Sigmoid colon (tissue), 7 donors: ENCODE results near the gene KCNAB1. TPM values are rescaled to one million over a fixed set of nuclear protein-coding genes. Genes with fewer than 3 reads are reported as not detected.

ENCODE experiments used
- DNase-seq: peaks from one replicate; pipeline ENCODE4 v3.0.0-alpha.2; 2019
- H3K27ac ChIP-seq, 4 donors: fragments of 200-600 bp; sonication (generic); one replicate each; pipeline ENCODE4 v1.5.1; 2016 to 2019; ENCODE audit warnings: mild to moderate bottlenecking in 1 of 4
- H3K27me3 ChIP-seq, 3 donors: fragments of 200-600 bp; sonication (generic); one replicate each; pipeline ENCODE4 v1.5.1; 2019; ENCODE audit warnings: mild to moderate bottlenecking in 1 of 3
- H3K36me3 ChIP-seq, 4 donors: fragments of 200-600 bp; sonication (generic); one replicate each; pipeline ENCODE4 v1.5.1; 2016 to 2019
- H3K4me1 ChIP-seq, 4 donors: fragments of 200-600 bp; sonication (generic); one replicate each; pipeline ENCODE4 v1.5.1; 2017 to 2019
- H3K4me3 ChIP-seq, 4 donors: fragments of 200-600 bp; sonication (generic); one replicate each; pipeline ENCODE4 v1.5.1; 2017 to 2019; ENCODE audit warnings: mild to moderate bottlenecking in 2 of 4, moderate library complexity in 1 of 4
- H3K9me3 ChIP-seq, 4 donors: fragments of 200-600 bp in 3 of 4; sonication (generic) in 3 of 4; one replicate each; pipeline versions ENCODE4 v1.5.1 to v1.6.1; 2013 to 2019
- EP300 ChIP-seq, 4 donors: sonication (generic); formaldehyde crosslinking; IDR thresholded peaks; one replicate each; pipeline ENCODE4 v1.6.1; 2017; ENCODE audit warnings: antibody characterized with exemption in 4 of 4
- POLR2A ChIP-seq, 2 donors: fragments of 450-650 bp; IDR thresholded peaks; one replicate each; pipeline ENCODE4 v1.6.1; 2016; ENCODE audit warnings: antibody characterized with exemption in 2 of 2, mild to moderate bottlenecking in 2 of 2, moderate library complexity in 2 of 2
- POLR2AphosphoS5 ChIP-seq, 4 donors: sonication (generic); formaldehyde crosslinking; IDR thresholded peaks; one replicate each; pipeline ENCODE4 v1.6.1; 2017; ENCODE audit warnings: antibody characterized with exemption in 4 of 4
- WGBS, 2 donors: extraction: QIAGEN DNeasy Blood & Tissue Kit; methylation state at CpG; one replicate each; pipeline ENCODE4 v1.1.7; 2013; 5-methylcytosine and 5-hydroxymethylcytosine counted together
- intact Hi-C: fragments of 100-400 bp; cut with DNase I; formaldehyde crosslinking; loops from one replicate; pipeline ENCODE4 v1.15.1; 2023
- polyA plus RNA-seq, 3 donors: library from polyadenylated mRNA; stranded (reverse); fragments of 200-250 nt; gene quantifications; one replicate each; pipeline ENCODE4 v1.2.3, GENCODE V29; 2013
- total RNA-seq, 4 donors: library from RNA; depleted of rRNA; stranded (reverse); fragments of >200 nt; gene quantifications; one replicate each; pipeline ENCODE4 v1.1.0, GENCODE V29; 2016
- TF ChIP-seq, protein P1 (sequence below), 4 experiments: fragments of 450-650 bp in 3 of 4; fragments of 200-600 bp in 1 of 4; IDR thresholded peaks; one replicate each; pipeline ENCODE4 v1.5.1; 2016 to 2019; ENCODE audit warnings: antibody characterized with exemption in 4 of 4, mild to moderate bottlenecking in 3 of 4, moderate library complexity in 2 of 4
- donor health status: healthy with polysubstance abuse.
- donor health status: Bipolar disorder and iron deficiency.
- donor health status: healthy.

KCNAB1 gene
- total and polyA plus RNA-seq, 7 donors: 1.2 to 5.0 (median 4.3) TPM; not detected in 2

DNA sequence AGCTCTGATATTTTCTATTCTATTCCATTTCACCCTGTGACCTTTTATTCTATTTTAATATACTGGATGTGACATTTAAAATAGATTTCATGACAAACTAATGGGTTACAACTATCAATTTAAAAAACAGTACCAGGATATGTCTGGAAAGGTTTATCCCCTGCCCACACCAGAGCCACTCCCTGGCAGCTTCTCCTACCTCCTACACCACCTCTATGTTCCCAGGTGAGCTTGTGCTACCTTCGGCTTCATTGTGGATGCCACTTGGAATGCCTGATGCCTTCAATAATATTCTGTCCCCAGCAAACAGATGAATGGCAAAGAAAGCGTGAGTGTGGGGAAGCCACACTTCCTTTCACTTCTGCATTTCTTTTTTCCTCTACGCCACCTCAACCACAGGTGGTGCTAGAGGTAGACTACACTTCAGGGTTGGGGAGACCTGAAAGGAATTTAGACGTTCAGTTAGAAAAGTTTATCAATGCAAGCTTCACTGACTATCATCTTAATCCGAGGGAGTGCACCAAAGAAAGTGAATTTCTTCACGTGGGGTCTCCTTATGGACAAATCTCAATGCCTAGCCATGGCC is 221.5 kb downstream of the KCNAB1 start:
- Histone ChIP-seq H3K27me3 (no peaks in the 10 kb centered on the region), H3K4me1 (no peaks in the 10 kb centered on the region), H3K9me3 (no peaks in the 10 kb centered on the region), H3K4me3 (no peak overlapping the region), H3K36me3 (no peaks in the 10 kb centered on the region), H3K27ac (no peak overlapping the region)
- no peak for DNase-seq
- intact Hi-C loops: no loop called here
- 71 to 87% methylated on average over 6 of the region's 6 CpGs for WGBS, 2 donors
- TF ChIP-seq POLR2AphosphoS5 (IDR thresholded peaks at IDR 0.05) (no peak), EP300 (IDR thresholded peaks at IDR 0.05) (no peak), POLR2A (IDR thresholded peaks at IDR 0.05) (no peak)
- TF ChIP-seq, protein P1, sequence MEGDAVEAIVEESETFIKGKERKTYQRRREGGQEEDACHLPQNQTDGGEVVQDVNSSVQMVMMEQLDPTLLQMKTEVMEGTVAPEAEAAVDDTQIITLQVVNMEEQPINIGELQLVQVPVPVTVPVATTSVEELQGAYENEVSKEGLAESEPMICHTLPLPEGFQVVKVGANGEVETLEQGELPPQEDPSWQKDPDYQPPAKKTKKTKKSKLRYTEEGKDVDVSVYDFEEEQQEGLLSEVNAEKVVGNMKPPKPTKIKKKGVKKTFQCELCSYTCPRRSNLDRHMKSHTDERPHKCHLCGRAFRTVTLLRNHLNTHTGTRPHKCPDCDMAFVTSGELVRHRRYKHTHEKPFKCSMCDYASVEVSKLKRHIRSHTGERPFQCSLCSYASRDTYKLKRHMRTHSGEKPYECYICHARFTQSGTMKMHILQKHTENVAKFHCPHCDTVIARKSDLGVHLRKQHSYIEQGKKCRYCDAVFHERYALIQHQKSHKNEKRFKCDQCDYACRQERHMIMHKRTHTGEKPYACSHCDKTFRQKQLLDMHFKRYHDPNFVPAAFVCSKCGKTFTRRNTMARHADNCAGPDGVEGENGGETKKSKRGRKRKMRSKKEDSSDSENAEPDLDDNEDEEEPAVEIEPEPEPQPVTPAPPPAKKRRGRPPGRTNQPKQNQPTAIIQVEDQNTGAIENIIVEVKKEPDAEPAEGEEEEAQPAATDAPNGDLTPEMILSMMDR (IDR thresholded peaks at IDR 0.05): no peak

DNA sequence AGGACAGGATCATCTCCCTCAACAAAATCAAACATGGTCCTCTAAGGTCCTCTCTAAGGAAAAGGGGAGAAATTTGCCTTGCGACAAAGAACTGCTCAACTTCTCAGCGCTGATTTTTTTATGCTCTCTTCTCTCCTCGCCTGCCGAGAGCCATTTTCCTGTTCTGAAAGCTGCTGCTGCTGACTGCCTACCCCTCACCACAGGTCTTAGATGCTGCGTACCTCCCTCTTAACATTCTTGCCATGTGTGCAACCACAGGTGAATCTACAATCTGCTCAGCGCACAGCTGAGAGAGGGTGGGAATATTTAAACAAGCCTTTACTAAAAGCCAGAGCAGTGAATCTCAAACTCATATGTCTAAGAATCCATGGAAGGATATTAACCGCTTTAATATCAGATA is 223.8 kb downstream of the KCNAB1 start:
- intact Hi-C loops: no loop called here
- H3K9me3 ChIP-seq: no peaks in the 10 kb centered on the region
- no peak for DNase-seq
- H3K4me3 ChIP-seq: no peak overlapping the region
- no peaks in the 10 kb centered on the region for H3K36me3 ChIP-seq
- no peaks in the 10 kb centered on the region for H3K27me3 ChIP-seq
- H3K27ac ChIP-seq: no peak overlapping the region
- TF ChIP-seq, protein P1 (IDR thresholded peaks at IDR 0.05): no peak
- 83 to 92% methylated on average over 7 of the region's 7 CpGs for WGBS, 2 donors
- no peaks in the 10 kb centered on the region for H3K4me1 ChIP-seq

DNA sequence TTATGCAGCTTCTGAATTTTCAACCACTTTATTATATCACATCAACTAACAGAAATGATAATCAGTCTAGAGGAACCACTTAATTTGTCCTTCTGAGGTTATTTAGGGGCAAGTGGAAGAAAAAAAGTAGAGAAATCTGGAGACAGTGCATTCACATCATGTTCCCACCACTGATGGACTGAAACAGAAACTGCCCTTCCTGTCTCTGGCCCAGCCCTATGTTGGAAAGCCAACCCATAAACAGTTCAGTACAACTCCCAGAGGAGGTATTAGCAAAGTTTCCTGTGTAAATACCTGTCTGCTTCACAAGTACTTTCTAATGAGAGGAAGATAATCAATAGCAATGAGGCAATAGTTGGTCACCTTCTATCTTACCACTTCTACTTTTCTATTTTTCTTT is 228.7 kb downstream of the KCNAB1 start:
- no peak for DNase-seq

DNA sequence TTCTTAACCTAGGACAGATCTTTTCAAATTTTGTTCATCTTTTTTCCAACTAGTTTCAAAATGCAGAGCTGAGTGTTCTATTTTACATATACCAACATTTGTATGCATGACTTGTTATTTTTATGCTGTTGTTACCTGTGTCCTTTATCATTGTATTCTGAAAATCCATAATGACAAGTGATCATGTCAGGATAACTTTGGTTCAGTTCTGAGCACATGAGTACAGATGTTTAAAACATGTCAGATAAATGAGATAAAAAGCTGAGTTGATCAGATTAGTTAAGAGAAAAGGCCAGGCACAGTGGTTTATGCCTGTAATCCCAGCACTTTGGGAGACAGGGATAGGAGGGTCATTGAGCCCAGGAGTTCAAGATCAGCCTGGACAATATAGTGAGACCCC is 229.6 kb downstream of the KCNAB1 start:
- intact Hi-C loops: no loop called here
- no peak for DNase-seq
- Histone ChIP-seq H3K36me3 (no peaks in the 10 kb centered on the region), H3K27ac (no peak overlapping the region), H3K9me3 (no peaks in the 10 kb centered on the region), H3K27me3 (no peaks in the 10 kb centered on the region), H3K4me1 (no peaks in the 10 kb centered on the region), H3K4me3 (no peak overlapping the region)
- TF ChIP-seq, protein P1 (IDR thresholded peaks at IDR 0.05): no peak
- no peak for TF ChIP-seq EP300 (IDR thresholded peaks at IDR 0.05)
- no peak for TF ChIP-seq POLR2AphosphoS5 (IDR thresholded peaks at IDR 0.05)
- no peak for TF ChIP-seq POLR2A (IDR thresholded peaks at IDR 0.05)

More for the DNA sequence above, 228.7 kb downstream of the KCNAB1 start:
- TF ChIP-seq, protein P1 (IDR thresholded peaks at IDR 0.05): no peak
- TF ChIP-seq EP300 (IDR thresholded peaks at IDR 0.05): no peak
- no peak for TF ChIP-seq POLR2A (IDR thresholded peaks at IDR 0.05)
- TF ChIP-seq POLR2AphosphoS5 (IDR thresholded peaks at IDR 0.05): no peak
- Histone ChIP-seq H3K9me3 (no peaks in the 10 kb centered on the region), H3K36me3 (no peaks in the 10 kb centered on the region), H3K4me3 (no peak overlapping the region), H3K27ac (no peak overlapping the region), H3K4me1 (no peaks in the 10 kb centered on the region), H3K27me3 (no peaks in the 10 kb centered on the region)
- intact Hi-C loops: no loop called here

DNA sequence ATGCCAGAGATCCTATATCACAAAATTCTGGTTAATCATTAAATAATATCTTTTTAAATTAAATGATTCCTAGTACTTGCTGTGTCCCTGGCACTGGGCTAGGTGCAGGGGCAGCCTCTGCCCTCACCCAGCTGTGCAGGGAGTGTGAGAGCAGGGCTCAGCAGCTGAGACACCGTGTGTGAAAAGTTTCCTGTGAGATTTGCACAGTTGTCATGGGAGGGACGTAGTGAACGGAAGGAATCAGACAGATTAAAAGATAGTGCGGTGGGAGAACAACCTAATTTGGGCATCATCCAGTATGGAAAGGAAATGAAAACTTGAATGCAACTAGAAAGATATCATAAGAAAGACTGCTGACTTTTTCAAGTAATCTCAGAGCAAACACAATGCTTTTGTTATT is 230.4 kb downstream of the KCNAB1 start:
- Histone ChIP-seq H3K4me3 (no peak overlapping the region), H3K9me3 (no peaks in the 10 kb centered on the region), H3K27ac (no peak overlapping the region), H3K4me1 (no peaks in the 10 kb centered on the region), H3K27me3 (no peaks in the 10 kb centered on the region), H3K36me3 (no peaks in the 10 kb centered on the region)
- WGBS, 2 donors: 44 to 74% methylated on average over 4 of the region's 4 CpGs
- intact Hi-C loops: no loop called here
- no peak for DNase-seq
- no peak for TF ChIP-seq POLR2A (IDR thresholded peaks at IDR 0.05)
- TF ChIP-seq, protein P1 (IDR thresholded peaks at IDR 0.05): no peak
- TF ChIP-seq EP300 (IDR thresholded peaks at IDR 0.05): no peak
- TF ChIP-seq POLR2AphosphoS5 (IDR thresholded peaks at IDR 0.05): no peak
